Measurements from ENCODE around the gene LMO7.
"Not testable (repeated sequence)": the region's sequence is repeated elsewhere in the genome, so short reads cannot be mapped to it uniquely, and the experiment has no call there.

The LMO7 gene

DNA sequence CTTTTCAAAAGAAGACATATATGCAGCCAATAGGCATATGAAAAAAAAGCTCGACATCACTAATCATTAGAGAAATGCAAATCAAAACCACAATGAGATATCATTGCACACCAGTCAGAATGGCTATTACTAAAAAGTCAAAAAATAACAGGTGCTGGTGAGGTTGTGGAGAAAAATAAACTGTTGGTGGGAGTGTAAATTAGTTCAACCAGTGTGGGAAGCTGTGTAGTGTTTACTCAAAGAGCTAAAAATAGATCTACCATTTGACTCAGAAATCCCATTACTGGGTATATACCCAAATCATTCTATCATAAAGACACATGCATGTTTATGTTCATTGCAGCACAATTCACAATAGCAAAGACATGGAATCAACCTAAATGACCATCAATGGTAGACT lies 106.9 kb downstream of the LMO7 start:
- not testable (repeated sequence) for DNase-seq (ENCODE audit: low read depth)

DNA sequence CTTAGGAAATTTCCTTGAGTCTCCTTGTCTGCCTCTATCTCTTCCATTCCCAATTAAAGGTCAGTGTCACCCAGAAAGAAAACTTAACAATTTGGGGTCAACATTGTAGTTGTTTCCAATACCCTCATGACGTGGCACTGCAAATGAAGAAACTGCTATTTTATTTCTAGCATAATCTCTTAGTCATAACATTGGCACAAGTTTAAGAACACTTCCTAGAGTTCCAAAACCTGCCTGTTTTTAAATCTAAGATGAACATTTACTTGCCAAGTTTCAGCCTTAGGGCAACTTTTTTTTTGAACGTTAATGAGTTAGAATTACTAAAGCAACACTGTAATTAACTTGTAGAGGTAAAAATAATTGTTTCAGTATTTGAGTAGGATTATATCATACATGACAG lies 108.0 kb downstream of the LMO7 start:
- DNase-seq (ENCODE audit: low read depth) = no peak

GRCh38 chr13:75745387-75745786 lies 109.3 kb downstream of the LMO7 start:
- no peak for DNase-seq (ENCODE audit: low read depth)

GRCh38 chr13:75748874-75749273 lies 112.7 kb downstream of the LMO7 start:
- DNase-seq (ENCODE audit: low read depth) = no peak

DNA sequence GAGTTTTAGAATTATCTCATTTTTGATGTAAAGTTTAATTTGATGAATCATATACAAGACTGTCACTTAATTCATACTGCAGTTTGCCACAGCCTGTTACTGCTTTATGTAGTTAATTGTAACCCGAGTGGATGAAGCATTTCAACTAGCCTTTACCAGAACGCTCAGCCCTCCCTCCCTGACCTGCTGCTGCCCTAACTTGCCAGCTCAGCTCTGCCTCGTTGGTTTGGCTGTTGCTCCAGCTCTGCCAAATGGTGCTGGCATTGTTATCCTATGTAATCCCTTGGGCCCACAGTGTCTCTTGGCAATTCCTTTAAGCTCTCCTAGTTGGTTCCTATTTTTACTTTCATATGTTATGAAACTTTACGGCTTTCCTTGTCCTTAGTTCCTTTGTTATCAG lies 113.3 kb downstream of the LMO7 start:
- DNase-seq (ENCODE audit: low read depth) = no peak

DNA sequence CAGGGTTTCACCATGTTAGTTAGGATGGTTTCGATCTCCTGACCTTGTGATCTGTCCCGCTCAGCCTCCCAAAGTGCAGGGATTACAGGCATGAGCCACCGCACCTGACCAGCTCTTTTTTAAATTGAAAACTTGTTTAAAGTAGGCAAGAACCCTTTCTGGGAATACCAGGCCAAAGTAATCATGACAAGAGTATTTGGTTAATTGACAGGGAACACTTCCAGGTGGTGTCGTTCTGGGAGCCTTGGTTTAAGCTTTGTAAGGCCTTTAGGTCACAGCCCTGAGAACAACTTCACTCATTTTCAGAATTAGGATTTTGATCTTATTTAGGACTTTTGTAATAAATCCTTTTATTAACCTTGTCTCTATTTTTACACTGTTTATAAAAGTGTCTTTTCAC lies 115.2 kb downstream of the LMO7 start:
- no peak for DNase-seq (ENCODE audit: low read depth)

DNA sequence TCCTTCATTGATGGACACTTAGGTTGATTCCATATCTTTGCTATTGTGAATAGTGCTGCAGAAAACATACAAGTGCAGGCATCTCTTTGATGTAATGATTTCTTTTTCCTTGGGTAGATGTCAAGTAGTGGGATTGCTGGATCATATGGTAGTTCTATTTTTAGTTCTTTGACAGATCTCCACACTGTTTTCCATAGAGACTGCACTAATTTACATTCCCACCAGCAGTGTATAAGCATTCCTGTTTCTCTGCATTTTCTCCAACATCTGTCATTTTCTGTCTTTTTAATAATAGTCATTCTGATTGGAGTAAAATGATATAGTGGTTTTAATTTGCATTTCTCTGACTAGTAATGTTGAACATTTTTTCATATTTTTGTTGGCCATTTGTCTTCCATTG lies 116.7 kb downstream of the LMO7 start:
- DNase-seq (ENCODE audit: low read depth) = no peak

- DNase-seq (ENCODE audit: low read depth) = no peak
These were observed 118.8 kb downstream of the LMO7 start for GRCh38 chr13:75754936-75755335.

- no peak for DNase-seq (ENCODE audit: low read depth)
These were observed 121.2 kb downstream of the LMO7 start for GRCh38 chr13:75757336-75757735.

GRCh38 chr13:75759531-75759930 lies 123.4 kb downstream of the LMO7 start:
- DNase-seq (ENCODE audit: low read depth) = no peak

GRCh38 chr13:75760131-75761021 lies 124.2 kb downstream of the LMO7 start:
- DNase-seq (ENCODE audit: low read depth) = no peak

GRCh38 chr13:75761369-75761768 lies 125.2 kb downstream of the LMO7 start:
- DNase-seq (ENCODE audit: low read depth) = no peak

DNA sequence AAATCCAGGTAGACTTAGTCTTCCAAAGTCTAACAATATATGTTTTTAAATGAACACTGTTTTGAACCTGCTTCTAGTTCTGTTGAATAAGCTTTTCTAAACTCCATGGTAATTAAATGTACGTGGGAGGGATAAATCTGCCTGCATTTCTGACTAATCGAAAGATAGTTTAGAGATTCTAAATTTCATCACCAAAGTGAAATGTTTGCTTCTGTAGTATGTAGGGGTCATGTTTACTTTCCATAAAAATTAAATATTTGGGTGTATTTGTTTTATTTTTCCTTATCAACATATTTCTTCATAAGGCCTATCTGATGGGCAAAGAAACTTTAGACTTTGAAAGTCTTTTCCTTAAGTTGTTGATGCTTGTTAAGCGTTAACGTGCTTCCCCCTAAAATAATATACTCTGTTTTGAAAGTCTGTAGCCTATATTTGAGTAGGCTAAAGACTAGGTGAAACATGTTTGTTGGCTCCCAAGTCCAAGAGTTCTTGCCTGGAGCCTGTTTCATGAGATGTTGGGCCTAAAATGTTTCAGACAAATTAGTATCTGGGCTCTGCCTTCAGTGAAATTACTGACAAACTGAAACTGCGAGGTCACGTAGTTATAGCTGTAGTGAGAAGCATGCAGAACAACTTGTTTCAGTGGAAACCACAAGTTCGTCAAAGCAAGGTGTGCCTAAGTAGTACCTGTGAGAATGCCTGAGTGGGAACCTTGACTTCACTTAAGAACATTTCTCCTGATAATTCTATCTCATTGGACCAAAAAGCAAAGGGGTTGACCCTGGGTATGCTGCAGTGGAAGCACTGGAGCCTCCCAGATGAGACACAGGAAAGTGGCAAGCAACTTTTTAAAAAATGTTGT lies 126.2 kb downstream of the LMO7 start:
- DNase-seq (ENCODE audit: low read depth) = no peak

GRCh38 chr13:75762955-75763354 lies 126.8 kb downstream of the LMO7 start:
- no peak for DNase-seq (ENCODE audit: low read depth)

- no peak for DNase-seq (ENCODE audit: low read depth)
These were observed 127.4 kb downstream of the LMO7 start for GRCh38 chr13:75763512-75763911.

- DNase-seq (ENCODE audit: low read depth) = no peak
These were observed 128.3 kb downstream of the LMO7 start for GRCh38 chr13:75764251-75764925.

GRCh38 chr13:75764926-75765310 lies 128.8 kb downstream of the LMO7 start:
- DNase-seq (ENCODE audit: low read depth) = no peak

DNA sequence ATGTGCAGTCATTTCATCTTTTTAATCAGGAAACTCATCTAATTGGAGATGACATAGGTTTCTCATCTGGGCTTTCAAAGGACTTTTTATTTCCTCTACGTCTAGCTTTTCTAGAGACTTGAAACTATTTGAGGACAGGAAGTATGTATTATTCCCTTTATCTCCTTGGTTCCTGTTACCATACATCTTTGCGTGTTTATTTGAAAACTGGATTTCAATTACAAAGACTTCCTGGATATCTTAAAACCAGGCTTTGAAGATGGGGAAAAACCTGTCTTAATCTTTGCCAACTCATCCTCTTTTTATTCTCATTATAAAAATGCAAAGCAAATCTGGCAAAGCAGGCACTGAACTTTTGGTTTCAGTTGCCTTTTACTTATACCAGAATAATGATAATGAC lies 130.5 kb downstream of the LMO7 start:
- DNase-seq (ENCODE audit: low read depth) = no peak

GRCh38 chr13:75769141-75769905 lies 133.2 kb downstream of the LMO7 start:
- DNase-seq (ENCODE audit: low read depth) = no peak

DNA sequence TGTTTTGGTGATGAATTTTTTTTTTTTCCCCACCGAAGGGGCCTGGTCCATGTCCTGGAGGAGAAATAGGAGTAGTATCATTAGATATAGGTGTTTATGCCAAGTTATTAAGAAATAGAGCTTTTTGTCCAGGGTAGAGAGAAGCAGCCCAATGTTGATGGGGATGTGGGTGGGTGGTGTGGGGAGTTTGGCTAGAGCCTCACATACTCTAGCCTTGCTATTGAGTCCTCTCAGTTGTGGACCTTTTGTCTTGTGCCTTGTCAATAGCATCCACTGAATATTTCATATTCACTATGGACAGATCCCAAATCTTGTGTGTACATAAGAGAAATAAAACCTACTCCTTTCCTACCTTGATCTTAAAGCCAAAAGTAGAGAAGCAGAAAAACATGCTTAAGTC lies 134.0 kb downstream of the LMO7 start:
- DNase-seq (ENCODE audit: low read depth) = no peak

- DNase-seq (ENCODE audit: low read depth) = no peak
These were observed 134.5 kb downstream of the LMO7 start for GRCh38 chr13:75770592-75771011.

DNA sequence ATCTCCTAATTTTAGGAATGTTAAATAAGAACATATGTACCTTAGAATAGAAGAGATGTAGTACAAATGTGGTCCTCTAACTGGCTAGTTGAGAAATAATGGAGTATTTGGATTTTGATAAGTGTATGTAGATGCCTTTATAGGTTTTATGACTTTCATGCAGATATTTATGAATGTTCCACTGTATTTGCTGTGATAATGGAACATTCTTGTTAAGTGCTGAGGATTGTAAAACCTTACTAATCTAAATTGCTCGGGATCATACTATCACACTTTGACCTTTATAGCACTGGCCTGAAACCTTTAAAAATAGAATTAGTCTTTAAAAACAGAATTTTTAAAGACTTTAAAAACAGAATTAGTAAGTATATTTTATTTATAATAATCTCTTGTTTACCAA lies 135.1 kb downstream of the LMO7 start:
- DNase-seq (ENCODE audit: low read depth) = no peak

Data from fibroblast of the conjunctiva (primary cell).